Prostate gland (tissue), 2 donors: ENCODE measurements around the gene C1R.

Experiments used
- CTCF ChIP-seq, 4 experiments: fragments of 200-600 bp in 2 of 4; fragments of 450-650 bp in 2 of 4; sonication (generic) in 2 of 4; IDR thresholded peaks; 1 replicate in 3 of 4; 2 replicates in 1 of 4; pipeline ENCODE4 v1.5.1; 2016 to 2019; ENCODE audit warnings: antibody characterized with exemption in 4 of 4, mild to moderate bottlenecking in 2 of 4, moderate library complexity in 2 of 4
- POLR2A ChIP-seq: fragments of 450-650 bp; IDR thresholded peaks from one replicate; pipeline ENCODE4 v1.6.1; 2016; ENCODE audit warnings: antibody characterized with exemption, mild to moderate bottlenecking
- POLR2AphosphoS5 ChIP-seq: sonication (generic); formaldehyde crosslinking; IDR thresholded peaks from one replicate; pipeline ENCODE4 v1.6.1; 2017; ENCODE audit warnings: antibody characterized with exemption

- TF ChIP-seq CTCF (IDR thresholded peaks at IDR 0.05) (no peak), POLR2A (no peak), POLR2AphosphoS5 (no peak)
These were observed 1.1 kb downstream of the C1R start for GRCh38 chr12:7091171-7091570.
